H9 (cell line): ENCODE data around the gene SLC17A9. TPM values are rescaled to one million over a fixed set of nuclear protein-coding genes. Genes with fewer than 3 reads are reported as not detected.

Experiments used
- DNase-seq: peaks from one replicate; pipeline ENCODE4 v3.0.0-alpha.2; 2017
- H2AFZ ChIP-seq: one replicate; pipeline ENCODE4 v1.6.1; 2013; ENCODE audit warnings: mild to moderate bottlenecking, low read length, control low read depth, moderate library complexity
- H2AK5ac ChIP-seq: 2 replicates; pipeline ENCODE4 v1.6.1; 2013; ENCODE audit warnings: low read length, control low read depth, mixed read lengths; ENCODE audit not compliant: insufficient read length
- H2BK120ac ChIP-seq: one replicate; pipeline ENCODE4 v1.6.1; 2013; ENCODE audit warnings: low read depth, mild to moderate bottlenecking, low read length, control low read depth, inconsistent platforms; ENCODE audit not compliant: poor library complexity, severe bottlenecking
- H2BK12ac ChIP-seq: 2 replicates; pipeline ENCODE4 v1.6.1; 2013; ENCODE audit warnings: low read length, control low read depth, mixed read lengths, low read depth; ENCODE audit not compliant: insufficient read length
- H2BK15ac ChIP-seq: 2 replicates; pipeline ENCODE4 v1.6.1; 2013; ENCODE audit warnings: low read depth, low read length, control low read depth
- H2BK20ac ChIP-seq: one replicate; pipeline ENCODE4 v1.6.1; 2013; ENCODE audit warnings: low read depth, mild to moderate bottlenecking, low read length, control low read depth, inconsistent platforms; ENCODE audit not compliant: poor library complexity, severe bottlenecking
- H2BK5ac ChIP-seq: 2 replicates; pipeline ENCODE4 v1.6.1; 2013; ENCODE audit warnings: low read length, control low read depth, mixed read lengths; ENCODE audit not compliant: insufficient read length
- H3K14ac ChIP-seq: 2 replicates; pipeline ENCODE4 v1.6.1; 2013; ENCODE audit warnings: low read length, control low read depth; ENCODE audit not compliant: insufficient read depth
- H3K18ac ChIP-seq: 2 replicates; pipeline ENCODE4 v1.6.1; 2013; ENCODE audit warnings: low read depth, mild to moderate bottlenecking, mixed read lengths, low read length, control low read depth; ENCODE audit not compliant: insufficient read length
- H3K23ac ChIP-seq: 2 replicates; pipeline ENCODE4 v1.6.1; 2013; ENCODE audit warnings: low read length, control low read depth, mixed read lengths, low read depth; ENCODE audit not compliant: insufficient read length
- H3K23me2 ChIP-seq: 2 replicates; pipeline ENCODE4 v1.6.1; 2013; ENCODE audit warnings: low read depth, mild to moderate bottlenecking, mixed read lengths, low read length, control low read depth; ENCODE audit not compliant: insufficient read length, poor library complexity, severe bottlenecking
- H3K27ac ChIP-seq: 2 replicates; pipeline ENCODE4 v1.5.1; 2013; ENCODE audit warnings: low read length, control low read depth, mixed read lengths, low read depth; ENCODE audit not compliant: insufficient read length
- H3K27me3 ChIP-seq: 2 replicates; pipeline ENCODE4 v1.6.1; 2013; ENCODE audit warnings: low read length, control low read depth, inconsistent platforms; ENCODE audit not compliant: insufficient read depth
- H3K4ac ChIP-seq: 2 replicates; pipeline ENCODE4 v1.6.1; 2013; ENCODE audit warnings: low read depth, mild to moderate bottlenecking, control low read depth, inconsistent platforms, low read length, moderate library complexity
- H3K4me1 ChIP-seq: 2 replicates; pipeline ENCODE4 v1.6.1; 2013; ENCODE audit warnings: low read length, control low read depth, inconsistent platforms; ENCODE audit not compliant: insufficient read depth
- H3K4me2 ChIP-seq: 2 replicates; pipeline ENCODE4 v1.6.1; 2013; ENCODE audit warnings: low read length, control low read depth, mixed read lengths; ENCODE audit not compliant: insufficient read length, insufficient read depth
- H3K56ac ChIP-seq: 2 replicates; pipeline ENCODE4 v1.6.1; 2013; ENCODE audit warnings: low read depth, mild to moderate bottlenecking, mixed read lengths, low read length, control low read depth; ENCODE audit not compliant: insufficient read length
- H3K79me1 ChIP-seq: 2 replicates; pipeline ENCODE4 v1.6.1; 2013; ENCODE audit warnings: low read depth, mild to moderate bottlenecking, moderate library complexity, low read length, control low read depth, inconsistent platforms; ENCODE audit not compliant: insufficient read depth, poor library complexity, severe bottlenecking
- H3K79me2 ChIP-seq: 2 replicates; pipeline ENCODE4 v1.6.1; 2013; ENCODE audit warnings: low read length, control low read depth, inconsistent platforms; ENCODE audit not compliant: insufficient read depth
- H3K9ac ChIP-seq: 2 replicates; pipeline ENCODE4 v1.6.1; 2013; ENCODE audit warnings: low read length, control low read depth, mixed read lengths; ENCODE audit not compliant: insufficient read length; ENCODE audit errors: extremely low read depth
- H3K9me3 ChIP-seq: one replicate; pipeline ENCODE4 v1.6.1; 2013; ENCODE audit warnings: low read depth, low read length, inconsistent platforms; ENCODE audit not compliant: control insufficient read depth
- H3T11ph ChIP-seq: one replicate; pipeline ENCODE4 v1.6.1; 2013; ENCODE audit warnings: mild to moderate bottlenecking, low read length, control low read depth, inconsistent platforms
- H4K20me1 ChIP-seq: one replicate; pipeline ENCODE4 v1.6.1; 2013; ENCODE audit not compliant: control insufficient read depth, insufficient read length, insufficient read depth
- H4K5ac ChIP-seq: 2 replicates; pipeline ENCODE4 v1.6.1; 2013; ENCODE audit warnings: low read depth, mild to moderate bottlenecking, mixed read lengths, low read length, control low read depth; ENCODE audit not compliant: insufficient read length
- H4K8ac ChIP-seq: replicated peaks from 2 replicates; pipeline ENCODE4 v1.6.1; 2013; ENCODE audit warnings: low read length, control low read depth, mixed read lengths, low read depth; ENCODE audit not compliant: insufficient read length
- H4K91ac ChIP-seq: 2 replicates; pipeline ENCODE4 v1.6.1; 2013; ENCODE audit warnings: low read depth, mild to moderate bottlenecking, moderate library complexity, mixed read lengths, low read length, control low read depth; ENCODE audit not compliant: insufficient read length
- H3K27ac Mint-ChIP-seq, 3 experiments: 2 replicates in 2 of 3; 3 replicates in 1 of 3; pipeline ENCODE4 v1.8.0; 2020 to 2021; ENCODE audit warnings: mixed read lengths in 3 of 3, mild to moderate bottlenecking in 1 of 3, moderate library complexity in 1 of 3
- H3K27me3 Mint-ChIP-seq: 2 replicates; pipeline ENCODE4 v1.8.0; 2021; ENCODE audit warnings: low read depth, mild to moderate bottlenecking, moderate library complexity, mixed read lengths
- H3K36me3 Mint-ChIP-seq, 3 experiments: 2 replicates in 2 of 3; 3 replicates in 1 of 3; pipeline ENCODE4 v1.8.0; 2020 to 2021; ENCODE audit warnings: low read depth in 3 of 3, mixed read lengths in 3 of 3; ENCODE audit not compliant: insufficient read depth in 1 of 3
- H3K4me1 Mint-ChIP-seq, 2 experiments: 2 replicates each; pipeline ENCODE4 v1.8.0; 2020; ENCODE audit warnings: mixed read lengths in 2 of 2
- H3K4me3 Mint-ChIP-seq, 2 experiments: 2 replicates in 1 of 2; 3 replicates in 1 of 2; pipeline ENCODE4 v1.8.0; 2020 to 2021; ENCODE audit warnings: mild to moderate bottlenecking in 2 of 2, mixed read lengths in 2 of 2, moderate library complexity in 1 of 2
- H3K9me3 Mint-ChIP-seq, 2 experiments: 2 replicates in 1 of 2; 3 replicates in 1 of 2; pipeline ENCODE4 v1.8.0; 2020; ENCODE audit warnings: mild to moderate bottlenecking in 2 of 2, mixed read lengths in 2 of 2, moderate library complexity in 1 of 2
- CTCF ChIP-seq: fragments of 200-600 bp; sonication (generic); conservative IDR thresholded peaks from 3 replicates; pipeline ENCODE4 v1.8.0; 2021; ENCODE audit warnings: antibody characterized with exemption, mild to moderate bottlenecking
- WGBS: extraction: QIAGEN DNeasy Blood & Tissue Kit; methylation state at CpG from one replicate; pipeline ENCODE4 v1.1.7; 2013; ENCODE audit warnings: missing lambda C conversion rate, low lambda C conversion rate, mixed read lengths; ENCODE audit not compliant: insufficient read length; ENCODE audit errors: extremely low coverage; 5-methylcytosine and 5-hydroxymethylcytosine counted together
- total RNA-seq: library from RNA; stranded (reverse); gene quantifications from 2 replicates; pipeline ENCODE4 v1.2.1, GENCODE V29; 2021

The SLC17A9 gene
- total RNA-seq, 1 experiment from 2014 or later, result 20.9 TPM

GRCh38 chr20:62950741-62951140 is 1.8 kb upstream of the SLC17A9 start:
- Histone ChIP-seq H3K18ac (no peak overlapping the region), H3K4me2 (no peak overlapping the region), H3K79me2 (no peaks in the 10 kb centered on the region; the same call in 1 of the 2 replicates), H2BK20ac (no peak overlapping the region), H4K91ac (no peak overlapping the region), H2BK120ac (no peak overlapping the region), H3K27ac (no peak overlapping the region), H3K27me3 (no peaks in the 10 kb centered on the region), H4K5ac (no peak overlapping the region), H3K9me3 (no peaks in the 10 kb centered on the region), H3T11ph (no peak overlapping the region), H3K14ac (no peak overlapping the region), H3K23me2 (peaks cover 10% of the 10 kb centered on the region), H2BK12ac (no peak overlapping the region), H2AFZ (no peak overlapping the region), H4K8ac (no peak overlapping the region), H3K9ac (no peak overlapping the region), H3K4me1 (peaks cover 3% of the 10 kb centered on the region), H3K23ac (no peak overlapping the region), H4K20me1 (no peaks in the 10 kb centered on the region), H3K79me1 (no peaks in the 10 kb centered on the region), H2BK15ac (no peak overlapping the region), H2BK5ac (no peak overlapping the region), H2AK5ac (no peak overlapping the region), H3K4ac (no peak overlapping the region), H3K56ac (no peak overlapping the region)
- Mint-ChIP-seq H3K9me3 (no peaks in the 10 kb centered on the region), H3K36me3 (peaks cover 19 to 51% (median 44%) of the 10 kb centered on the region in 3 experiments; a peak in 6 of 7 replicates), H3K4me3 (no peak overlapping the region), H3K27me3 (no peaks in the 10 kb centered on the region; the same call in 1 of the 2 replicates), H3K27ac (no peak overlapping the region; a peak in 1 of 7 replicates), H3K4me1 (peaks cover 14 to 23% of the 10 kb centered on the region in 2 experiments)
- TF ChIP-seq CTCF, result no peak
- no peak for DNase-seq
- no CpG with 5 or more reads among the region's 8 CpGs for WGBS
